ENCODE results near the gene COL23A1.

The COL23A1 gene

GRCh38 chr5:178431063-178431781, 159.0 kb downstream of the COL23A1 start:
- no peak for DNase-seq

- DNase-seq = no peak
Observed at GRCh38 chr5:178430186-178431062, 159.8 kb downstream of the COL23A1 start.

GRCh38 chr5:178429491-178430185, 160.6 kb downstream of the COL23A1 start:
- DNase-seq = no peak

GRCh38 chr5:178429156-178429468, 161.1 kb downstream of the COL23A1 start:
- no peak for DNase-seq

- no peak for DNase-seq
Observed at GRCh38 chr5:178428341-178429155, 161.6 kb downstream of the COL23A1 start.

GRCh38 chr5:178427576-178428197, 162.5 kb downstream of the COL23A1 start:
- DNase-seq = no peak

GRCh38 chr5:178426326-178427130, 163.7 kb downstream of the COL23A1 start:
- DNase-seq = no peak

GRCh38 chr5:178425621-178426068, 164.5 kb downstream of the COL23A1 start:
- DNase-seq = no peak

- DNase-seq = no peak
Observed at GRCh38 chr5:178424810-178425177, 165.4 kb downstream of the COL23A1 start.

GRCh38 chr5:178423901-178424809, 166.0 kb downstream of the COL23A1 start:
- DNase-seq = no peak

GRCh38 chr5:178423431-178423830, 166.8 kb downstream of the COL23A1 start:
- no peak for DNase-seq

- DNase-seq = no peak
Observed at GRCh38 chr5:178422400-178422775, 167.8 kb downstream of the COL23A1 start.

- no peak for DNase-seq
Observed at GRCh38 chr5:178421699-178422399, 168.3 kb downstream of the COL23A1 start.

- no peak for DNase-seq
Observed at GRCh38 chr5:178421128-178421527, 169.1 kb downstream of the COL23A1 start.

- DNase-seq = no peak
Observed at GRCh38 chr5:178420354-178420781, 169.8 kb downstream of the COL23A1 start.

GRCh38 chr5:178419651-178420050, 170.5 kb downstream of the COL23A1 start:
- no peak for DNase-seq

- DNase-seq = no peak
Observed at GRCh38 chr5:178419196-178419595, 171.0 kb downstream of the COL23A1 start.

- DNase-seq = no peak
Observed at GRCh38 chr5:178418471-178419010, 171.7 kb downstream of the COL23A1 start.

- no peak for DNase-seq
Observed at GRCh38 chr5:178418031-178418430, 172.2 kb downstream of the COL23A1 start.

Data from activated naive CD4-positive, alpha-beta T cell treated with anti-CD3 and anti-CD28 coated beads, Interleukin-2, amount 50 U/mL, for 16 hours (primary cell).